HepG2 (cell line): Measurements from ENCODE around the gene PLAA. TPM values are rescaled to one million over a fixed set of nuclear protein-coding genes. Genes with fewer than 3 reads are reported as not detected.

Experiments
- MAX ChIP-seq: IDR thresholded peaks from 2 replicates; pipeline ENCODE4 v1.6.1; 2012; ENCODE audit warnings: inconsistent platforms
- MLLT10 ChIP-seq: sonication (generic); formaldehyde crosslinking; IDR thresholded peaks from 2 replicates; pipeline ENCODE4 v1.4.0; 2020; ENCODE audit warnings: missing genetic modification reagents
- NR2F6 ChIP-seq, 2 experiments: IDR thresholded peaks; 2 replicates each; pipeline ENCODE4 v1.6.1; 2016; ENCODE audit warnings: antibody characterized with exemption in 1 of 2, mild to moderate bottlenecking in 1 of 2
- RAD21 ChIP-seq: fragments of 450-650 bp; formaldehyde crosslinking; IDR thresholded peaks from 2 replicates; pipeline ENCODE4 v1.5.0; 2020; ENCODE audit warnings: mild to moderate bottlenecking
- ZEB1 ChIP-seq: IDR thresholded peaks from 2 replicates; pipeline ENCODE4 v1.6.1; 2012; ENCODE audit warnings: mild to moderate bottlenecking, low read depth, inconsistent platforms; ENCODE audit not compliant: insufficient replicate concordance
- ZNF367 ChIP-seq: sonication (generic); formaldehyde crosslinking; IDR thresholded peaks from 2 replicates; pipeline ENCODE4 v1.4.0; 2020; ENCODE audit warnings: missing genetic modification reagents, borderline replicate concordance
- ZNF460 ChIP-seq: sonication (generic); formaldehyde crosslinking; IDR thresholded peaks from 2 replicates; pipeline ENCODE4 v1.5.1; 2020; ENCODE audit warnings: missing genetic modification reagents, mild to moderate bottlenecking, borderline replicate concordance
- ZNF484 ChIP-seq: sonication (generic); formaldehyde crosslinking; IDR thresholded peaks from 2 replicates; pipeline ENCODE4 v1.5.1; 2020; ENCODE audit warnings: mild to moderate bottlenecking, low read depth, missing genetic modification reagents, borderline replicate concordance
- ZNF564 ChIP-seq: sonication (generic); formaldehyde crosslinking; IDR thresholded peaks from 2 replicates; pipeline ENCODE4 v1.8.1; 2023; ENCODE audit warnings: mild to moderate bottlenecking, missing genetic modification reagents
- ZNF597 ChIP-seq: sonication (generic); formaldehyde crosslinking; IDR thresholded peaks from 2 replicates; pipeline ENCODE4 v1.5.0; 2020; ENCODE audit warnings: missing genetic modification reagents
- ZNF652 ChIP-seq: IDR thresholded peaks from 2 replicates; pipeline ENCODE4 v1.6.1; 2016; ENCODE audit warnings: low read depth, borderline replicate concordance
- ZNF7 ChIP-seq: IDR thresholded peaks from 2 replicates; pipeline ENCODE4 v1.6.1; 2016; ENCODE audit warnings: missing biosample characterization, missing genetic modification reagents
- ZNF710 ChIP-seq: sonication (generic); formaldehyde crosslinking; IDR thresholded peaks from 2 replicates; pipeline ENCODE4 v1.5.0; 2020; ENCODE audit warnings: mild to moderate bottlenecking, missing genetic modification reagents, borderline replicate concordance
- ZNF747 ChIP-seq: sonication (generic); formaldehyde crosslinking; IDR thresholded peaks from 2 replicates; pipeline ENCODE4 v1.8.1; 2023; ENCODE audit warnings: missing genetic modification reagents, mild to moderate bottlenecking, borderline replicate concordance
- polyA plus RNA-seq, 8 experiments: library from polyadenylated mRNA; depleted of rRNA in 3 of 8; stranded (reverse) in 7 of 8; unstranded in 1 of 8; fragments of >200 nt; fragmentation: Illumina TruSeq in 4 of 8; extraction: Trizol in 4 of 8; gene quantifications; 2 replicates each; pipeline versions ENCODE4 v1.2.1 to v1.2.3, GENCODE V29; 2011 to 2016; ENCODE audit warnings: low read depth in 4 of 8, missing spikeins in 1 of 8, mixed read lengths in 1 of 8; ENCODE audit not compliant: insufficient read depth in 1 of 8
- total RNA-seq, 5 experiments: library from RNA; depleted of rRNA; stranded (reverse); fragments of >200 nt; fragmentation: Illumina TruSeq; extraction: Trizol; gene quantifications; 2 replicates each; pipeline ENCODE4 v1.2.3, GENCODE V29; 2016; ENCODE audit warnings: low read depth in 1 of 5
- TF ChIP-seq, protein P1 (sequence below): sonication (generic); formaldehyde crosslinking; conservative IDR thresholded peaks from 2 replicates; pipeline ENCODE4 v1.5.0; 2020; ENCODE audit warnings: missing genetic modification reagents
- TF ChIP-seq, protein P2 (sequence below), 2 experiments: sonication (generic) in 1 of 2; formaldehyde crosslinking in 1 of 2; IDR thresholded peaks; 2 replicates each; pipeline versions ENCODE4 v1.4.0 to v1.6.1; 2016 to 2020; ENCODE audit warnings: borderline replicate concordance in 1 of 2, low read depth in 1 of 2, mild to moderate bottlenecking in 1 of 2, missing genetic modification reagents in 1 of 2

PLAA gene
- total and polyA plus RNA-seq, 2 of the 13 experiments (the other 11 are each of a cell fraction or from before 2014, with no cell fraction given): 5.8 to 22.9 TPM

DNA sequence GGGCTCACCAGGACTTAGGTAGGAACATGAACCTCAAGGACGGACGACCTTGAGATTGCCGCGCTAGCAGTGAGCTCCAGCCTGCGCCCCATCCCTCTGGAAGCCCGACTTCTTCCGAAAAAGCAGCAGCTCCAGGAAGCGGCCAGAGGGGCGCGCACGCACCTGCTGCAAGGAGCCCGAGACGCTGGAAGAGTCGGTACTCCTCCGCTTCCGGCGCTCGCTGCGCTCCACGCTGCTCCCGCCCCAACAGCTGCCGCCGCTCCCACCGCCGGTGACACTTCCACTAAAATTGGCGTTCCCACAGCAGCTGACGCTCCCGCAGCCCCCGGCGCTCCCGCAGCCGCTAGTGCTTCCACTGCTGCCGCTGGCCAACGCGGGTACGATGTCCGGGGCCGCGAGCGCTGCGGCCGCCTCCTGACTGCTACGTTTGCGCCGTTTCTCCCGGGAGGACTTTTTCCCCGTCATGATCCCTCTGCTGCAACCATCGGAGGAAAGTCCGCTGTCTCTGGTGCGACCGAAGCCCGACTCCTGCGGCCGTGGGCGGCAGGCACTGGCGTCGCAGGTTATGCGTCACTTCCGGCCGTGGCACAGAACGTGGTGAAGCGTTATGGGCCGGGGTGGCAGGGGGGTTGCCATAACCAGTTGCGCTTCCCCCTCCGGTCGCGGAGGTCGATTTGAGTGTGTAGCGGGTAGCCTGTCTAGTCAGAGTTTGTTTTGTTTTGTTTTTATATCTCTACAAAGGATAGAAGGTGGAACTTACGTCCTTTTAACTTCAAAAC lies 54.6 kb downstream of the PLAA start, which contains the start of gene CAAP1 (continued):
- TF ChIP-seq, protein P1, sequence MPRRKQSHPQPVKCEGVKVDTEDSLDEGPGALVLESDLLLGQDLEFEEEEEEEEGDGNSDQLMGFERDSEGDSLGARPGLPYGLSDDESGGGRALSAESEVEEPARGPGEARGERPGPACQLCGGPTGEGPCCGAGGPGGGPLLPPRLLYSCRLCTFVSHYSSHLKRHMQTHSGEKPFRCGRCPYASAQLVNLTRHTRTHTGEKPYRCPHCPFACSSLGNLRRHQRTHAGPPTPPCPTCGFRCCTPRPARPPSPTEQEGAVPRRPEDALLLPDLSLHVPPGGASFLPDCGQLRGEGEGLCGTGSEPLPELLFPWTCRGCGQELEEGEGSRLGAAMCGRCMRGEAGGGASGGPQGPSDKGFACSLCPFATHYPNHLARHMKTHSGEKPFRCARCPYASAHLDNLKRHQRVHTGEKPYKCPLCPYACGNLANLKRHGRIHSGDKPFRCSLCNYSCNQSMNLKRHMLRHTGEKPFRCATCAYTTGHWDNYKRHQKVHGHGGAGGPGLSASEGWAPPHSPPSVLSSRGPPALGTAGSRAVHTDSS (CRISPR knock-in tag): no peak
- TF ChIP-seq RAD21 (CRISPR knock-in tag) (peak; percentile 58), ZEB1 (peak; percentile 51), ZNF652 (no peak), ZNF747 (CRISPR knock-in tag) (peak; percentile 96), ZNF367 (CRISPR knock-in tag) (peak; percentile 20; the same call in 1 of the 2 replicates), ZNF460 (CRISPR knock-in tag) (no peak; the same call in 1 of the 2 replicates), MLLT10 (no peak), NR2F6 (IDR thresholded peaks at IDR 0.05) (no peak), NR2F6 (CRISPR knock-in tag; IDR thresholded peaks at IDR 0.05) (peak; percentile 74), ZNF484 (CRISPR knock-in tag) (no peak), ZNF597 (CRISPR knock-in tag) (no peak), ZNF710 (CRISPR knock-in tag) (no peak), ZNF564 (CRISPR knock-in tag) (peak; percentile 79; the same call in 1 of the 2 replicates), ZNF7 (CRISPR knock-in tag) (no peak), MAX (peak; percentile 87)
- TF ChIP-seq, protein P2, sequence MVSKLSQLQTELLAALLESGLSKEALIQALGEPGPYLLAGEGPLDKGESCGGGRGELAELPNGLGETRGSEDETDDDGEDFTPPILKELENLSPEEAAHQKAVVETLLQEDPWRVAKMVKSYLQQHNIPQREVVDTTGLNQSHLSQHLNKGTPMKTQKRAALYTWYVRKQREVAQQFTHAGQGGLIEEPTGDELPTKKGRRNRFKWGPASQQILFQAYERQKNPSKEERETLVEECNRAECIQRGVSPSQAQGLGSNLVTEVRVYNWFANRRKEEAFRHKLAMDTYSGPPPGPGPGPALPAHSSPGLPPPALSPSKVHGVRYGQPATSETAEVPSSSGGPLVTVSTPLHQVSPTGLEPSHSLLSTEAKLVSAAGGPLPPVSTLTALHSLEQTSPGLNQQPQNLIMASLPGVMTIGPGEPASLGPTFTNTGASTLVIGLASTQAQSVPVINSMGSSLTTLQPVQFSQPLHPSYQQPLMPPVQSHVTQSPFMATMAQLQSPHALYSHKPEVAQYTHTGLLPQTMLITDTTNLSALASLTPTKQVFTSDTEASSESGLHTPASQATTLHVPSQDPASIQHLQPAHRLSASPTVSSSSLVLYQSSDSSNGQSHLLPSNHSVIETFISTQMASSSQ (IDR thresholded peaks at IDR 0.05; ENCODE audit: low read depth): no peak
- TF ChIP-seq, protein P2 (CRISPR knock-in tag; IDR thresholded peaks at IDR 0.05; ENCODE audit: borderline replicate concordance): peak; percentile 65; the same call in 1 of the 2 replicates
